ENCODE measurements around the gene CYB5R3. TPM values are rescaled to one million over a fixed set of nuclear protein-coding genes. Genes with fewer than 3 reads are reported as not detected.

Gene CYB5R3
- total and polyA plus RNA-seq, 2 donors (not counting 1 experiment from before 2014, with no cell fraction given), result 82.1 to 298 TPM

GRCh38 chr22:42612336-42612735 lies 36.9 kb downstream of the CYB5R3 start:
- Histone ChIP-seq H3K27ac (ENCODE audit: insufficient read depth, low read length) (peak overlapping the region; percentile 16), H3K27me3 (ENCODE audit: control insufficient read depth, insufficient read depth, low read length) (no peaks in the 10 kb centered on the region), H3K9me3 (ENCODE audit: control insufficient read depth, insufficient read depth, low read depth, low read length) (no peaks in the 10 kb centered on the region), H4K20me1 (ENCODE audit: control insufficient read depth, extremely low read depth, insufficient read depth, low read length) (no peaks in the 10 kb centered on the region), H3K4me1 (ENCODE audit: control insufficient read depth, extremely low read depth, insufficient read depth, low read length) (peaks cover 32% of the 10 kb centered on the region), H2AFZ (ENCODE audit: low read length) (no peak overlapping the region), H3K9ac (ENCODE audit: insufficient read depth, low read length) (no peak overlapping the region), H3K79me2 (ENCODE audit: control insufficient read depth, insufficient read depth, low read length) (peaks cover 60% of the 10 kb centered on the region), H3K36me3 (ENCODE audit: control insufficient read depth, insufficient read depth, low read length) (no peaks in the 10 kb centered on the region), H3K4me3 (replicated peaks in 1 of 4; ENCODE audit: control extremely low read depth in 1 of 4, insufficient read depth in 1 of 4, low read depth in 3 of 4, low read length in 4 of 4) (peak overlapping the region in 2 of 4 experiments; percentile 3 to 66), H3K4me2 (ENCODE audit: extremely low read depth, insufficient read depth, low read length) (peak overlapping the region; percentile 28)
- TF ChIP-seq CTCF (conservative IDR thresholded peaks at IDR 0.05 in 1 of 2, IDR thresholded peaks at IDR 0.05 in 1 of 2; ENCODE audit: low read depth in 1 of 2, low read length in 2 of 2) (no peak), EZH2 (IDR thresholded peaks at IDR 0.05; ENCODE audit: low read length, missing control alignments) (no peak)
- DNase-seq (ENCODE audit: low read depth in 2 of 2), result no peak

GRCh38 chr22:42611051-42611450 lies 38.1 kb downstream of the CYB5R3 start:
- peak in 1 of 2 donors; percentile 16 for DNase-seq (ENCODE audit: low read depth in 2 of 2)

GRCh38 chr22:42610186-42610585 lies 39.0 kb downstream of the CYB5R3 start:
- no peak for TF ChIP-seq CTCF (conservative IDR thresholded peaks at IDR 0.05 in 1 of 2, IDR thresholded peaks at IDR 0.05 in 1 of 2; ENCODE audit: low read depth in 1 of 2, low read length in 2 of 2)
- TF ChIP-seq EZH2 (IDR thresholded peaks at IDR 0.05; ENCODE audit: low read length, missing control alignments), result no peak
- H3K36me3 ChIP-seq (ENCODE audit: control insufficient read depth, insufficient read depth, low read length), result no peaks in the 10 kb centered on the region
- no peak overlapping the region for H3K4me3 ChIP-seq (replicated peaks in 1 of 4; ENCODE audit: control extremely low read depth in 1 of 4, insufficient read depth in 1 of 4, low read depth in 3 of 4, low read length in 4 of 4)
- peaks cover 78% of the 10 kb centered on the region for H3K79me2 ChIP-seq (ENCODE audit: control insufficient read depth, insufficient read depth, low read length)
- H3K4me1 ChIP-seq (ENCODE audit: control insufficient read depth, extremely low read depth, insufficient read depth, low read length), result peaks cover 30% of the 10 kb centered on the region
- no peak overlapping the region for H3K27ac ChIP-seq (ENCODE audit: insufficient read depth, low read length)
- DNase-seq (ENCODE audit: low read depth in 2 of 2), result peak in 1 of 2 donors; percentile 18
- H2AFZ ChIP-seq (ENCODE audit: low read length), result no peak overlapping the region
- H3K4me2 ChIP-seq (ENCODE audit: extremely low read depth, insufficient read depth, low read length), result no peak overlapping the region
- no peaks in the 10 kb centered on the region for H4K20me1 ChIP-seq (ENCODE audit: control insufficient read depth, extremely low read depth, insufficient read depth, low read length)
- no peak overlapping the region for H3K9ac ChIP-seq (ENCODE audit: insufficient read depth, low read length)
- no peaks in the 10 kb centered on the region for H3K27me3 ChIP-seq (ENCODE audit: control insufficient read depth, insufficient read depth, low read length)
- H3K9me3 ChIP-seq (ENCODE audit: control insufficient read depth, insufficient read depth, low read depth, low read length), result no peaks in the 10 kb centered on the region

More at GRCh38 chr22:42611051-42611450, 38.1 kb downstream of the CYB5R3 start:
- no peak overlapping the region for H3K27ac ChIP-seq (ENCODE audit: insufficient read depth, low read length)
- H3K27me3 ChIP-seq (ENCODE audit: control insufficient read depth, insufficient read depth, low read length), result no peaks in the 10 kb centered on the region
- peaks cover 69% of the 10 kb centered on the region for H3K79me2 ChIP-seq (ENCODE audit: control insufficient read depth, insufficient read depth, low read length)
- no peaks in the 10 kb centered on the region for H3K9me3 ChIP-seq (ENCODE audit: control insufficient read depth, insufficient read depth, low read depth, low read length)
- TF ChIP-seq CTCF (conservative IDR thresholded peaks at IDR 0.05 in 1 of 2, IDR thresholded peaks at IDR 0.05 in 1 of 2; ENCODE audit: low read depth in 1 of 2, low read length in 2 of 2) (no peak), EZH2 (IDR thresholded peaks at IDR 0.05; ENCODE audit: low read length, missing control alignments) (no peak)
- no peak overlapping the region for H3K4me3 ChIP-seq (replicated peaks in 1 of 4; ENCODE audit: control extremely low read depth in 1 of 4, insufficient read depth in 1 of 4, low read depth in 3 of 4, low read length in 4 of 4)
- H3K4me1 ChIP-seq (ENCODE audit: control insufficient read depth, extremely low read depth, insufficient read depth, low read length), result peaks cover 32% of the 10 kb centered on the region
- peak overlapping the region; percentile 35 for H3K4me2 ChIP-seq (ENCODE audit: extremely low read depth, insufficient read depth, low read length)
- no peaks in the 10 kb centered on the region for H3K36me3 ChIP-seq (ENCODE audit: control insufficient read depth, insufficient read depth, low read length)
- no peak overlapping the region for H2AFZ ChIP-seq (ENCODE audit: low read length)
- no peak overlapping the region for H3K9ac ChIP-seq (ENCODE audit: insufficient read depth, low read length)
- H4K20me1 ChIP-seq (ENCODE audit: control insufficient read depth, extremely low read depth, insufficient read depth, low read length), result no peaks in the 10 kb centered on the region
